ENCODE results near the gene RALB. TPM values are rescaled to one million over a fixed set of nuclear protein-coding genes. Genes with fewer than 3 reads are reported as not detected.

The RALB gene
- polyA plus RNA-seq, 3 donors: 79.5 to 91.4 (median 90.9) TPM

GRCh38 chr2:120261387-120262006, 8.8 kb downstream of the RALB start:
- no peak for DNase-seq (ENCODE audit: low read depth in 3 of 3, low spot score in 2 of 3)

- no peak for DNase-seq (ENCODE audit: low read depth in 3 of 3, low spot score in 2 of 3)
Observed at GRCh38 chr2:120262150-120262549, 9.5 kb downstream of the RALB start.

GRCh38 chr2:120262761-120263428, 10.2 kb downstream of the RALB start:
- DNase-seq (ENCODE audit: low read depth in 3 of 3, low spot score in 2 of 3): no peak

- no peak for DNase-seq (ENCODE audit: low read depth in 3 of 3, low spot score in 2 of 3)
Observed at GRCh38 chr2:120265006-120265405, 12.4 kb downstream of the RALB start.

GRCh38 chr2:120267348-120267747, 14.7 kb downstream of the RALB start:
- DNase-seq (ENCODE audit: low read depth in 3 of 3, low spot score in 2 of 3): no peak

GRCh38 chr2:120269076-120269744, 16.6 kb downstream of the RALB start:
- no peak for DNase-seq (ENCODE audit: low read depth in 3 of 3, low spot score in 2 of 3)

GRCh38 chr2:120269816-120270215, 17.2 kb downstream of the RALB start:
- no peak for DNase-seq (ENCODE audit: low read depth in 3 of 3, low spot score in 2 of 3)

GRCh38 chr2:120271711-120272379, 19.2 kb downstream of the RALB start:
- no peak for DNase-seq (ENCODE audit: low read depth in 3 of 3, low spot score in 2 of 3)

- DNase-seq (ENCODE audit: low read depth in 3 of 3, low spot score in 2 of 3): no peak
Observed at GRCh38 chr2:120272763-120273481, 20.3 kb downstream of the RALB start.

- DNase-seq (ENCODE audit: low read depth in 3 of 3, low spot score in 2 of 3): no peak
Observed at GRCh38 chr2:120275617-120276400, 23.2 kb downstream of the RALB start.

GRCh38 chr2:120277505-120278205, 25.0 kb downstream of the RALB start:
- DNase-seq (ENCODE audit: low read depth in 3 of 3, low spot score in 2 of 3): no peak

GRCh38 chr2:120278901-120279300, 26.2 kb downstream of the RALB start:
- DNase-seq (ENCODE audit: low read depth in 3 of 3, low spot score in 2 of 3): no peak

- no peak for DNase-seq (ENCODE audit: low read depth in 3 of 3, low spot score in 2 of 3)
Observed at GRCh38 chr2:120279708-120280107, 27.1 kb downstream of the RALB start.

GRCh38 chr2:120283649-120284048, 31.0 kb downstream of the RALB start:
- DNase-seq (ENCODE audit: low read depth in 3 of 3, low spot score in 2 of 3): no peak

GRCh38 chr2:120285056-120285455, 32.4 kb downstream of the RALB start:
- no peak for DNase-seq (ENCODE audit: low read depth in 3 of 3, low spot score in 2 of 3)

- no peak for DNase-seq (ENCODE audit: low read depth in 3 of 3, low spot score in 2 of 3)
Observed at GRCh38 chr2:120287183-120288015, 34.7 kb downstream of the RALB start.

- DNase-seq (ENCODE audit: low read depth in 3 of 3, low spot score in 2 of 3): no peak
Observed at GRCh38 chr2:120288016-120288373, 35.3 kb downstream of the RALB start.

- DNase-seq (ENCODE audit: low read depth in 3 of 3, low spot score in 2 of 3): no peak
Observed at GRCh38 chr2:120289221-120289906, 36.7 kb downstream of the RALB start.
